Mesendoderm (in vitro differentiated cells): ENCODE results near the gene NXPH2.
"Not testable (repeated sequence)": the region's sequence is repeated elsewhere in the genome, so short reads cannot be mapped to it uniquely, and the experiment has no call there.

Source experiments
- DNase-seq: peaks from one replicate; pipeline ENCODE4 v3.0.0; 2013
- H2AK5ac ChIP-seq: 2 replicates; pipeline ENCODE4 v1.6.1; 2013; ENCODE audit warnings: low read length, inconsistent platforms
- H2BK120ac ChIP-seq: 2 replicates; pipeline ENCODE4 v1.6.1; 2013; ENCODE audit warnings: low read depth, mild to moderate bottlenecking, low read length, moderate library complexity, mixed read lengths
- H2BK15ac ChIP-seq: replicated peaks from 2 replicates; pipeline ENCODE4 v1.6.1; 2013; ENCODE audit warnings: low read depth, mild to moderate bottlenecking, moderate library complexity
- H2BK5ac ChIP-seq: 2 replicates; pipeline ENCODE4 v1.6.1; 2013; ENCODE audit warnings: low read length, inconsistent platforms
- H3K18ac ChIP-seq: 2 replicates; pipeline ENCODE4 v1.6.1; 2013; ENCODE audit warnings: mild to moderate bottlenecking, low read length, mixed read lengths
- H3K23ac ChIP-seq: one replicate; pipeline ENCODE4 v1.6.1; 2013; ENCODE audit warnings: low read length
- H3K27ac ChIP-seq: 2 replicates; pipeline ENCODE4 v1.5.1; 2013; ENCODE audit warnings: low read depth, mild to moderate bottlenecking, inconsistent platforms, low read length, moderate library complexity
- H3K27me3 ChIP-seq: 2 replicates; pipeline ENCODE4 v1.6.1; 2013; ENCODE audit warnings: low read length, control low read depth, mild to moderate bottlenecking, inconsistent platforms; ENCODE audit not compliant: insufficient read depth, poor library complexity
- H3K36me3 ChIP-seq: 2 replicates; pipeline ENCODE4 v1.6.1; 2013; ENCODE audit warnings: low read length, inconsistent platforms; ENCODE audit not compliant: control insufficient read depth, insufficient read depth
- H3K4ac ChIP-seq: one replicate; pipeline ENCODE4 v1.6.1; 2013; ENCODE audit warnings: low read depth, mild to moderate bottlenecking, low read length, moderate library complexity
- H3K4me1 ChIP-seq: 2 replicates; pipeline ENCODE4 v1.6.1; 2013; ENCODE audit warnings: low read depth, low read length, inconsistent platforms; ENCODE audit not compliant: control insufficient read depth
- H3K4me2 ChIP-seq: 2 replicates; pipeline ENCODE4 v1.6.1; 2013; ENCODE audit warnings: low read length
- H3K4me3 ChIP-seq: 2 replicates; pipeline ENCODE4 v1.5.1; 2013; ENCODE audit warnings: mild to moderate bottlenecking, low read length
- H3K56ac ChIP-seq: one replicate; pipeline ENCODE4 v1.6.1; 2013; ENCODE audit warnings: low read length
- H3K79me1 ChIP-seq: 2 replicates; pipeline ENCODE4 v1.6.1; 2013; ENCODE audit warnings: low read length, inconsistent platforms
- H3K79me2 ChIP-seq: 2 replicates; pipeline ENCODE4 v1.6.1; 2013; ENCODE audit warnings: mild to moderate bottlenecking, low read length; ENCODE audit not compliant: control insufficient read depth, insufficient read depth
- H3K9ac ChIP-seq: 2 replicates; pipeline ENCODE4 v1.6.1; 2013; ENCODE audit warnings: low read length, inconsistent platforms
- H4K5ac ChIP-seq: one replicate; pipeline ENCODE4 v1.6.1; 2013; ENCODE audit warnings: low read length
- H4K8ac ChIP-seq: one replicate; pipeline ENCODE4 v1.6.1; 2013; ENCODE audit warnings: low read depth, mild to moderate bottlenecking, control low read depth, low read length, moderate library complexity
- WGBS: extraction: QIAGEN DNeasy Blood & Tissue Kit; methylation state at CpG from one replicate; pipeline ENCODE4 v1.1.7; 2013; ENCODE audit warnings: low lambda C conversion rate, missing lambda C conversion rate; ENCODE audit not compliant: insufficient coverage; ENCODE audit errors: extremely low coverage; 5-methylcytosine and 5-hydroxymethylcytosine counted together

NXPH2 gene

GRCh38 chr2:138648606-138649005 lies 131.6 kb downstream of the NXPH2 start:
- H3K18ac ChIP-seq, result no peak overlapping the region
- no peak overlapping the region for H3K9ac ChIP-seq
- no peaks in the 10 kb centered on the region for H3K36me3 ChIP-seq
- H2AK5ac ChIP-seq, result no peak overlapping the region
- no peak overlapping the region for H3K4ac ChIP-seq
- DNase-seq, result no peak
- peaks cover 2% of the 10 kb centered on the region for H3K4me1 ChIP-seq
- no peak overlapping the region for H2BK120ac ChIP-seq
- H3K4me2 ChIP-seq, result no peak overlapping the region
- H3K27ac ChIP-seq, result no peak overlapping the region
- no peak overlapping the region for H4K8ac ChIP-seq
- no peak overlapping the region for H3K4me3 ChIP-seq
- no peak overlapping the region for H2BK15ac ChIP-seq
- no peak overlapping the region for H3K56ac ChIP-seq
- H4K5ac ChIP-seq, result no peak overlapping the region
- H3K23ac ChIP-seq, result no peak overlapping the region
- H2BK5ac ChIP-seq, result no peak overlapping the region
- WGBS, result no CpG with 5 or more reads among the region's 4 CpGs
- H3K79me2 ChIP-seq, result no peaks in the 10 kb centered on the region
- no peaks in the 10 kb centered on the region for H3K27me3 ChIP-seq
- no peaks in the 10 kb centered on the region for H3K79me1 ChIP-seq

GRCh38 chr2:138644776-138645175 lies 135.4 kb downstream of the NXPH2 start:
- not testable (repeated sequence) for H3K18ac ChIP-seq, H3K4ac ChIP-seq, H2BK15ac ChIP-seq, H4K8ac ChIP-seq, H3K56ac ChIP-seq, H3K9ac ChIP-seq, H2AK5ac ChIP-seq, H3K36me3 ChIP-seq, H2BK5ac ChIP-seq, H4K5ac ChIP-seq, H3K79me1 ChIP-seq, H3K27me3 ChIP-seq, H3K4me2 ChIP-seq, H3K23ac ChIP-seq, H2BK120ac ChIP-seq, H3K79me2 ChIP-seq, H3K4me1 ChIP-seq, H3K27ac ChIP-seq, H3K4me3 ChIP-seq
- DNase-seq, result peak; percentile 30
- WGBS, result no CpG with 5 or more reads among the region's 10 CpGs

GRCh38 chr2:138640921-138641676 lies 139.1 kb downstream of the NXPH2 start:
- no peaks in the 10 kb centered on the region for H3K79me1 ChIP-seq
- no peaks in the 10 kb centered on the region for H3K36me3 ChIP-seq
- no peak overlapping the region for H3K9ac ChIP-seq
- H4K8ac ChIP-seq, result no peak overlapping the region
- no peak overlapping the region for H4K5ac ChIP-seq
- no peak overlapping the region for H3K4ac ChIP-seq
- H2AK5ac ChIP-seq, result no peak overlapping the region
- no CpG with 5 or more reads among the region's 9 CpGs for WGBS
- no peak overlapping the region for H3K23ac ChIP-seq
- no peak overlapping the region for H3K4me3 ChIP-seq
- H3K79me2 ChIP-seq, result no peaks in the 10 kb centered on the region
- H3K4me1 ChIP-seq, result no peaks in the 10 kb centered on the region
- no peak overlapping the region for H3K56ac ChIP-seq
- no peaks in the 10 kb centered on the region for H3K27me3 ChIP-seq
- no peak overlapping the region for H2BK15ac ChIP-seq
- no peak overlapping the region for H3K27ac ChIP-seq
- H2BK5ac ChIP-seq, result no peak overlapping the region
- DNase-seq, result no peak
- H3K4me2 ChIP-seq, result no peak overlapping the region
- H2BK120ac ChIP-seq, result no peak overlapping the region
- no peak overlapping the region for H3K18ac ChIP-seq

- no CpG with 5 or more reads among the region's 5 CpGs for WGBS
- no peak overlapping the region for H3K27ac ChIP-seq
- H2BK5ac ChIP-seq, result no peak overlapping the region
- no peak for DNase-seq
- H2BK15ac ChIP-seq, result no peak overlapping the region
- no peaks in the 10 kb centered on the region for H3K4me1 ChIP-seq
- H3K18ac ChIP-seq, result no peak overlapping the region
- H3K27me3 ChIP-seq, result no peaks in the 10 kb centered on the region
- no peaks in the 10 kb centered on the region for H3K79me1 ChIP-seq
- H2BK120ac ChIP-seq, result no peak overlapping the region
- H3K23ac ChIP-seq, result no peak overlapping the region
- no peaks in the 10 kb centered on the region for H3K36me3 ChIP-seq
- no peak overlapping the region for H4K8ac ChIP-seq
- no peak overlapping the region for H3K4me3 ChIP-seq
- H3K4ac ChIP-seq, result no peak overlapping the region
- no peak overlapping the region for H3K4me2 ChIP-seq
- no peaks in the 10 kb centered on the region for H3K79me2 ChIP-seq
- H2AK5ac ChIP-seq, result no peak overlapping the region
- no peak overlapping the region for H4K5ac ChIP-seq
- no peak overlapping the region for H3K56ac ChIP-seq
- H3K9ac ChIP-seq, result no peak overlapping the region
Observed at GRCh38 chr2:138637686-138638085, 142.5 kb downstream of the NXPH2 start.

DNA sequence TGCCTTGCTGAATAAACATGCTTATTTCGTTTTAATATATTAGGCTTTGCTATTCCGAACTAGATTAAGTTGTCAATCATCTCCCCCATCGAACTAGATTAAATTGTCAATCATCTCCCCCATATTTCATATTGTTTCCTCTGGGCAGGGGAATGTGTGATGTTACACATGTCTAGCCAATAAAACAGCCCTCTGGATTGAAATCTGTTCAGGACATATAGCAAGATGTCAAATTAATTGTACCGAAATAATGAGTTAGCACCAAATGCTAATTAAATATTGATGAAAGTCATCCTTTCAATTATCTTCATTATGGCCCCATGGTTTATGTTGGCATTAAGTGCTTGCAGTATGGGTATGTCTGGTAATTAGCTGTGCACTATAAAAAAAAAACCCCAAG lies 143.1 kb downstream of the NXPH2 start:
- Histone ChIP-seq H3K9ac (no peak overlapping the region), H3K23ac (no peak overlapping the region), H3K4me2 (no peak overlapping the region), H3K27me3 (no peaks in the 10 kb centered on the region), H4K8ac (no peak overlapping the region), H3K27ac (no peak overlapping the region), H2BK5ac (no peak overlapping the region), H4K5ac (no peak overlapping the region), H2BK120ac (no peak overlapping the region), H3K18ac (no peak overlapping the region), H3K36me3 (no peaks in the 10 kb centered on the region), H3K4me1 (no peaks in the 10 kb centered on the region), H3K56ac (no peak overlapping the region), H2AK5ac (no peak overlapping the region), H3K4ac (no peak overlapping the region), H3K79me1 (no peaks in the 10 kb centered on the region), H3K4me3 (no peak overlapping the region), H3K79me2 (no peaks in the 10 kb centered on the region), H2BK15ac (no peak overlapping the region)
- no CpG with 5 or more reads among the region's 4 CpGs for WGBS
- no peak for DNase-seq

- H3K36me3 ChIP-seq, result no peaks in the 10 kb centered on the region
- no peak overlapping the region for H2AK5ac ChIP-seq
- no peaks in the 10 kb centered on the region for H3K4me1 ChIP-seq
- no CpG with 5 or more reads among the region's 1 CpG for WGBS
- no peak overlapping the region for H3K9ac ChIP-seq
- H4K5ac ChIP-seq, result no peak overlapping the region
- no peak overlapping the region for H2BK5ac ChIP-seq
- no peak overlapping the region for H2BK120ac ChIP-seq
- H3K4me2 ChIP-seq, result no peak overlapping the region
- no peaks in the 10 kb centered on the region for H3K79me1 ChIP-seq
- H3K27me3 ChIP-seq, result no peaks in the 10 kb centered on the region
- H3K27ac ChIP-seq, result no peak overlapping the region
- no peaks in the 10 kb centered on the region for H3K79me2 ChIP-seq
- H3K23ac ChIP-seq, result no peak overlapping the region
- no peak overlapping the region for H3K18ac ChIP-seq
- no peak overlapping the region for H3K4me3 ChIP-seq
- no peak for DNase-seq
- H2BK15ac ChIP-seq, result no peak overlapping the region
- H4K8ac ChIP-seq, result no peak overlapping the region
- no peak overlapping the region for H3K4ac ChIP-seq
- H3K56ac ChIP-seq, result no peak overlapping the region
Observed at GRCh38 chr2:138633049-138633448, 147.1 kb downstream of the NXPH2 start.
